A549 (cell line): ENCODE results near the gene ITGB1. TPM values are rescaled to one million over a fixed set of nuclear protein-coding genes. Genes with fewer than 3 reads are reported as not detected.
A peak's percentile ranks its signal among the peaks of the same experiment; 100 is the strongest.

ENCODE experiments used
- ATAC-seq, 2 experiments: fragments of 200-7000 bp in 1 of 2; fragments of >200 bp in 1 of 2; cut with Nextera tagmentation in 1 of 2; cut with Tn5 transposase in 1 of 2; 3 replicates each; pipeline versions ENCODE4 v1.8.0 to v1.9.1; 2018 to 2020; ENCODE audit warnings: mild to moderate bottlenecking in 1 of 2, moderate library complexity in 1 of 2
- CTCF ChIA-PET: fragments of 300-600 bp; sonication (Branson Sonifier 250); formaldehyde crosslinking; extraction: SDS; loops from one replicate; lab custom pipeline; 2021; ENCODE audit warnings: antibody characterized with exemption, inconsistent platforms; lab: Yijun Ruan, JAX
- POLR2A ChIA-PET: fragments of 350-600 bp; formaldehyde crosslinking; extraction: SDS; loops from one replicate; lab custom pipeline; 2021; ENCODE audit warnings: antibody characterized with exemption, inconsistent platforms; lab: Yijun Ruan, JAX
- DNase-seq, 2 experiments: peaks; one replicate each; pipeline versions ENCODE4 v3.0.0 to v3.0.0-alpha.2; 2011 to 2016; ENCODE audit warnings: low read depth in 1 of 2, low spot score in 1 of 2
- FAIRE-seq: peaks from 2 replicates; lab custom pipeline; 2011; peaks lifted over from hg19 to GRCh38; lab: Jason Lieb, UNC
- H3K27ac ChIP-seq, 2 experiments: fragments of >200 bp; sonication (Bioruptor Twin); formaldehyde crosslinking; 3 replicates each; pipeline ENCODE4 v1.5.1; 2016 to 2017
- H3K4me1 ChIP-seq: fragments of >200 bp; sonication (Bioruptor Twin); formaldehyde crosslinking; 3 replicates; pipeline ENCODE4 v1.6.1; 2016
- H3K4me2 ChIP-seq: fragments of >200 bp; sonication (Bioruptor Twin); formaldehyde crosslinking; 3 replicates; pipeline ENCODE4 v1.6.1; 2016
- H3K4me3 ChIP-seq: fragments of >200 bp; sonication (Bioruptor Twin); formaldehyde crosslinking; 3 replicates; pipeline ENCODE4 v1.5.1; 2016
- H3K9me3 ChIP-seq: fragments of >200 bp; sonication (Bioruptor Twin); formaldehyde crosslinking; 3 replicates; pipeline ENCODE4 v1.6.1; 2016
- HDAC2 ChIP-seq: fragments of 200-600 bp; sonication (generic); IDR thresholded peaks from 2 replicates; pipeline ENCODE4 v1.6.1; 2016
- HOXA7 ChIP-seq: fragments of 250-450 bp; sonication (Bioruptor Pico); IDR thresholded peaks from 2 replicates; pipeline ENCODE4 v1.5.0; 2020; ENCODE audit warnings: mild to moderate bottlenecking, moderate library complexity
- HOXB5 ChIP-seq: fragments of 250-450 bp; sonication (Bioruptor Pico); IDR thresholded peaks from 2 replicates; pipeline ENCODE4 v1.5.0; 2020; ENCODE audit warnings: mild to moderate bottlenecking, moderate library complexity
- KDM1A ChIP-seq: fragments of 200-600 bp; sonication (generic); IDR thresholded peaks from 2 replicates; pipeline ENCODE4 v1.6.1; 2016; ENCODE audit warnings: low read depth, mild to moderate bottlenecking
- KDM5A ChIP-seq: fragments of 200-600 bp; sonication (generic); IDR thresholded peaks from 2 replicates; pipeline ENCODE4 v1.6.1; 2016; ENCODE audit warnings: antibody characterized with exemption, mild to moderate bottlenecking
- NFE2L2 ChIP-seq: fragments of 150-350 bp; conservative IDR thresholded peaks from 2 replicates; pipeline ENCODE4 v1.6.1; 2014; ENCODE audit warnings: low read length
- NR3C1 ChIP-seq: fragments of >200 bp; sonication (Bioruptor Twin); formaldehyde crosslinking; IDR thresholded peaks from 3 replicates; pipeline ENCODE4 v1.6.1; 2017
- ZFP36 ChIP-seq: fragments of 450-650 bp; IDR thresholded peaks from 2 replicates; pipeline ENCODE4 v1.6.1; 2014; ENCODE audit warnings: borderline replicate concordance; ENCODE audit not compliant: partially characterized antibody
- WGBS: methylation state at CpG from one replicate; pipeline ENCODE4 v1.1.6; 2017; ENCODE audit errors: missing lambda C conversion rate; 5-methylcytosine and 5-hydroxymethylcytosine counted together
- polyA plus RNA-seq, 4 experiments: library from polyadenylated mRNA; depleted of rRNA in 3 of 4; stranded (reverse); fragments of >200 nt; fragmentation: RNase III in 1 of 4; extraction: RNeasy Plus Mini Kit Qiagen cat#74134 plus additional on column Dnase treatment in 1 of 4; gene quantifications; 2 replicates in 3 of 4; 3 replicates in 1 of 4; pipeline ENCODE4 v1.2.3, GENCODE V29; 2011 to 2017
- TF ChIP-seq, protein P1 (sequence below): fragments of >200 bp; sonication (Bioruptor Twin); formaldehyde crosslinking; IDR thresholded peaks from 2 replicates; pipeline ENCODE4 v1.6.1; 2016
- TF ChIP-seq, protein P2 (sequence below): fragments of 150-350 bp; IDR thresholded peaks from 2 replicates; pipeline ENCODE4 v1.6.1; 2014; ENCODE audit warnings: low read depth, mild to moderate bottlenecking, low read length
- TF ChIP-seq, protein P3 (sequence below): IDR thresholded peaks from 2 replicates; pipeline ENCODE4 v1.6.1; 2012
- TF ChIP-seq, protein P4 (sequence below): fragments of >200 bp; sonication (Bioruptor Twin); formaldehyde crosslinking; IDR thresholded peaks from 3 replicates; pipeline ENCODE4 v1.5.1; 2016
- TF ChIP-seq, protein P5 (sequence below): fragments of 250-450 bp; sonication (Bioruptor Pico); IDR thresholded peaks from 2 replicates; pipeline ENCODE4 v1.5.0; 2020; ENCODE audit warnings: low read depth, mild to moderate bottlenecking, moderate library complexity
- TF ChIP-seq, protein P6 (sequence below): fragments of 250-450 bp; sonication (Bioruptor Pico); IDR thresholded peaks from 2 replicates; pipeline ENCODE4 v1.5.0; 2021; ENCODE audit warnings: mild to moderate bottlenecking, moderate library complexity, borderline replicate concordance

ITGB1 gene
- polyA plus RNA-seq, 2 of the 4 experiments (the other 2 are of a cell fraction) = 1,270 to 2,408 TPM

DNA sequence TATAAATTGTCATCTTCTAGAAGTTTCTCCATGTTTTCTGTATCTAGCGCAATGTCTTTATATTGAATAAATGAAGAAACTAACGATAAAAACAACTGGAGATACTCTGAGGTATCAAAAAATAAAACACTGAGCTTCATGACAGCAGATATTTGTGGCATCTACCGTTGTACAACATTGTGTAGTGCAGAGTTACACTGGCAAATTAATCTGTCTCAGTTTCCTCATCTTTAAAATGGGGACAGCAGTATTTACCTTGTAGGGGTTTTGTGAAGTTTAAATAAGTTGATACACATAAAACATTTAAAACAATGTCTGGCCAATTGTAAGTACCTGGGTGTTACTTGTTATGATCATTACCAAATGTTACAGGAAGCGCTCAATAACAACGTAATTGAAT is 10.4 kb downstream of the ITGB1 start:
- CTCF ChIA-PET = interaction anchor here (1.0 kb wide), 1 partner anchor 38 kb away, joined by 3 read pairs; no protein-coding TSS in a partner anchor
- 68% methylated on average over 5 of the region's 5 CpGs for WGBS
- no peak for FAIRE-seq
- no peaks in the 10 kb centered on the region for H3K9me3 ChIP-seq
- ATAC-seq = no peak
- TF ChIP-seq, protein P1, sequence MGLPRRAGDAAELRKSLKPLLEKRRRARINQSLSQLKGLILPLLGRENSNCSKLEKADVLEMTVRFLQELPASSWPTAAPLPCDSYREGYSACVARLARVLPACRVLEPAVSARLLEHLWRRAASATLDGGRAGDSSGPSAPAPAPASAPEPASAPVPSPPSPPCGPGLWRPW = no peak
- peak; percentile 85 for TF ChIP-seq KDM1A
- TF ChIP-seq, protein P2, sequence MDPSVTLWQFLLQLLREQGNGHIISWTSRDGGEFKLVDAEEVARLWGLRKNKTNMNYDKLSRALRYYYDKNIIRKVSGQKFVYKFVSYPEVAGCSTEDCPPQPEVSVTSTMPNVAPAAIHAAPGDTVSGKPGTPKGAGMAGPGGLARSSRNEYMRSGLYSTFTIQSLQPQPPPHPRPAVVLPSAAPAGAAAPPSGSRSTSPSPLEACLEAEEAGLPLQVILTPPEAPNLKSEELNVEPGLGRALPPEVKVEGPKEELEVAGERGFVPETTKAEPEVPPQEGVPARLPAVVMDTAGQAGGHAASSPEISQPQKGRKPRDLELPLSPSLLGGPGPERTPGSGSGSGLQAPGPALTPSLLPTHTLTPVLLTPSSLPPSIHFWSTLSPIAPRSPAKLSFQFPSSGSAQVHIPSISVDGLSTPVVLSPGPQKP = no peak
- TF ChIP-seq NR3C1 = no peak
- TF ChIP-seq ZFP36 = no peak
- TF ChIP-seq, protein P3, sequence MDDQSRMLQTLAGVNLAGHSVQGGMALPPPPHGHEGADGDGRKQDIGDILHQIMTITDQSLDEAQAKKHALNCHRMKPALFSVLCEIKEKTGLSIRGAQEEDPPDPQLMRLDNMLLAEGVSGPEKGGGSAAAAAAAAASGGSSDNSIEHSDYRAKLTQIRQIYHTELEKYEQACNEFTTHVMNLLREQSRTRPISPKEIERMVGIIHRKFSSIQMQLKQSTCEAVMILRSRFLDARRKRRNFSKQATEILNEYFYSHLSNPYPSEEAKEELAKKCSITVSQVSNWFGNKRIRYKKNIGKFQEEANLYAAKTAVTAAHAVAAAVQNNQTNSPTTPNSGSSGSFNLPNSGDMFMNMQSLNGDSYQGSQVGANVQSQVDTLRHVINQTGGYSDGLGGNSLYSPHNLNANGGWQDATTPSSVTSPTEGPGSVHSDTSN = no peak
- TF ChIP-seq, protein P4, sequence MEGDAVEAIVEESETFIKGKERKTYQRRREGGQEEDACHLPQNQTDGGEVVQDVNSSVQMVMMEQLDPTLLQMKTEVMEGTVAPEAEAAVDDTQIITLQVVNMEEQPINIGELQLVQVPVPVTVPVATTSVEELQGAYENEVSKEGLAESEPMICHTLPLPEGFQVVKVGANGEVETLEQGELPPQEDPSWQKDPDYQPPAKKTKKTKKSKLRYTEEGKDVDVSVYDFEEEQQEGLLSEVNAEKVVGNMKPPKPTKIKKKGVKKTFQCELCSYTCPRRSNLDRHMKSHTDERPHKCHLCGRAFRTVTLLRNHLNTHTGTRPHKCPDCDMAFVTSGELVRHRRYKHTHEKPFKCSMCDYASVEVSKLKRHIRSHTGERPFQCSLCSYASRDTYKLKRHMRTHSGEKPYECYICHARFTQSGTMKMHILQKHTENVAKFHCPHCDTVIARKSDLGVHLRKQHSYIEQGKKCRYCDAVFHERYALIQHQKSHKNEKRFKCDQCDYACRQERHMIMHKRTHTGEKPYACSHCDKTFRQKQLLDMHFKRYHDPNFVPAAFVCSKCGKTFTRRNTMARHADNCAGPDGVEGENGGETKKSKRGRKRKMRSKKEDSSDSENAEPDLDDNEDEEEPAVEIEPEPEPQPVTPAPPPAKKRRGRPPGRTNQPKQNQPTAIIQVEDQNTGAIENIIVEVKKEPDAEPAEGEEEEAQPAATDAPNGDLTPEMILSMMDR = no peak
- TF ChIP-seq, protein P5, sequence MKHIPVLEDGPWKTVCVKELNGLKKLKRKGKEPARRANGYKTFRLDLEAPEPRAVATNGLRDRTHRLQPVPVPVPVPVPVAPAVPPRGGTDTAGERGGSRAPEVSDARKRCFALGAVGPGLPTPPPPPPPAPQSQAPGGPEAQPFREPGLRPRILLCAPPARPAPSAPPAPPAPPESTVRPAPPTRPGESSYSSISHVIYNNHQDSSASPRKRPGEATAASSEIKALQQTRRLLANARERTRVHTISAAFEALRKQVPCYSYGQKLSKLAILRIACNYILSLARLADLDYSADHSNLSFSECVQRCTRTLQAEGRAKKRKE (CRISPR knock-in tag) = no peak
- TF ChIP-seq NFE2L2 = no peak
- TF ChIP-seq HOXA7 (CRISPR knock-in tag) = peak; percentile 66; the same call in 1 of the 2 replicates
- TF ChIP-seq KDM5A = no peak
- TF ChIP-seq HDAC2 = no peak
- DNase-seq = no peak
- H3K4me3 ChIP-seq = peak overlapping the region; percentile 5; the same call in 1 of the 3 replicates
- POLR2A ChIA-PET = interaction anchor here (1.2 kb wide), 1 partner anchor 33 kb away, joined by 4 read pairs; no protein-coding TSS in a partner anchor
- H3K27ac ChIP-seq = peak overlapping the region; percentile 78 to 100
- peaks cover 96% of the 10 kb centered on the region for H3K4me1 ChIP-seq
- peak overlapping the region; percentile 97 for H3K4me2 ChIP-seq

DNA sequence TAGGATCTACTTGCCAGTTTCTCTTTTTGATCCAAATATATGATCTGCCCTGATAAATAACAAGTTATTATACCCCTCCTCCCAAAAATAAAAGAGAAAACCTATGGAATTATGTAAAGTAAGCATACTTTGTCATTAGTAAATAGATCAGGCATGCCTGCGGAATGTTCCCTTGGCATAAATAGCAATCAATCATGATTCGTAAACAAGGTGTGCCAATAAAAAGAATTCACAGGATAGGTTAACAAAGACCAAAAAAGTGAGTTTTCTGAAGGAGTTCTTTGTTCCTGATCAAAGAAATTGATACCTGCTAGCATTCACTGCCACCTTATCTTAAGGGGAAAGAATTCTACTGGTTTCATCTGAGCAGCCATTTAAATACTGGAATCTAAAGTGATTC is 11.9 kb downstream of the ITGB1 start:
- no peak for FAIRE-seq
- ChIA-PET CTCF (no interaction called here), POLR2A (no interaction called here)
- Histone ChIP-seq H3K9me3 (no peaks in the 10 kb centered on the region), H3K4me3 (no peak overlapping the region; the same call in 2 of the 3 replicates), H3K4me1 (peaks cover 98% of the 10 kb centered on the region)
- no peak for DNase-seq
- ATAC-seq = no peak
- WGBS = 35% methylated on average over 2 of the region's 2 CpGs
- TF ChIP-seq HOXB5 (CRISPR knock-in tag) (peak; percentile 68; the same call in 1 of the 2 replicates), HOXA7 (CRISPR knock-in tag) (0 out of 2 replicates have a peak, but pooled peaks have one; percentile 48)
- TF ChIP-seq, protein P6, sequence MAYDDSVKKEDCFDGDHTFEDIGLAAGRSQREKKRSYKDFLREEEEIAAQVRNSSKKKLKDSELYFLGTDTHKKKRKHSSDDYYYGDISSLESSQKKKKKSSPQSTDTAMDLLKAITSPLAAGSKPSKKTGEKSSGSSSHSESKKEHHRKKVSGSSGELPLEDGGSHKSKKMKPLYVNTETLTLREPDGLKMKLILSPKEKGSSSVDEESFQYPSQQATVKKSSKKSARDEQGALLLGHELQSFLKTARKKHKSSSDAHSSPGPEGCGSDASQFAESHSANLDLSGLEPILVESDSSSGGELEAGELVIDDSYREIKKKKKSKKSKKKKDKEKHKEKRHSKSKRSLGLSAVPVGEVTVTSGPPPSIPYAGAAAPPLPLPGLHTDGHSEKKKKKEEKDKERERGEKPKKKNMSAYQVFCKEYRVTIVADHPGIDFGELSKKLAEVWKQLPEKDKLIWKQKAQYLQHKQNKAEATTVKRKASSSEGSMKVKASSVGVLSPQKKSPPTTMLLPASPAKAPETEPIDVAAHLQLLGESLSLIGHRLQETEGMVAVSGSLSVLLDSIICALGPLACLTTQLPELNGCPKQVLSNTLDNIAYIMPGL = no peak
- TF ChIP-seq, all 56 proteins: peak for 2
- Histone ChIP-seq H3K4me2 (peak overlapping the region; percentile 97), H3K27ac (peak overlapping the region; percentile 78 to 100)
